Left ventricle myocardium inferior (tissue), 1 donor: ENCODE results near the gene TPRG1. TPM values are rescaled to one million over a fixed set of nuclear protein-coding genes. Genes with fewer than 3 reads are reported as not detected.

Experiments
- DNase-seq: peaks from one replicate; pipeline ENCODE4 v3.0.0-alpha.2; 2020
- H3K27ac ChIP-seq: fragments of 200-600 bp; replicated peaks from 2 replicates; pipeline ENCODE4 v1.8.0; 2021
- H3K27me3 ChIP-seq: fragments of 200-600 bp; 2 replicates; pipeline ENCODE4 v1.8.0; 2021; ENCODE audit warnings: low read depth
- H3K36me3 ChIP-seq: fragments of 200-600 bp; 2 replicates; pipeline ENCODE4 v1.8.0; 2021
- H3K4me1 ChIP-seq: fragments of 200-600 bp; 2 replicates; pipeline ENCODE4 v1.8.0; 2021
- H3K4me3 ChIP-seq: fragments of 200-600 bp; 2 replicates; pipeline ENCODE4 v1.8.0; 2021; ENCODE audit warnings: mild to moderate bottlenecking, moderate library complexity
- H3K9me3 ChIP-seq: fragments of 200-600 bp; replicated peaks from 2 replicates; pipeline ENCODE4 v1.8.0; 2021
- intact Hi-C: fragments of 100-400 bp; cut with micrococcal nuclease; formaldehyde crosslinking; loops from one replicate; pipeline ENCODE4 v1.11.0; 2022
- total RNA-seq: library from RNA; stranded (reverse); fragmentation: NEBNext Ultra II Directional; extraction: Animal tissue kit (Norgen Biotek cat#: 25700); gene quantifications from one replicate; pipeline ENCODE4 v1.2.1, GENCODE V29; 2021
- TF ChIP-seq, protein P1 (sequence below): fragments of 200-600 bp; IDR thresholded peaks from 2 replicates; pipeline ENCODE4 v1.8.0; 2021; ENCODE audit warnings: antibody characterized with exemption, mild to moderate bottlenecking, borderline replicate concordance
- donor health status: DM: no; HTN: yes; CAD: no; lungs with severe emphysema.

Gene TPRG1
- total RNA-seq, 1 donor from 2014 or later, result 1.5 TPM

DNA sequence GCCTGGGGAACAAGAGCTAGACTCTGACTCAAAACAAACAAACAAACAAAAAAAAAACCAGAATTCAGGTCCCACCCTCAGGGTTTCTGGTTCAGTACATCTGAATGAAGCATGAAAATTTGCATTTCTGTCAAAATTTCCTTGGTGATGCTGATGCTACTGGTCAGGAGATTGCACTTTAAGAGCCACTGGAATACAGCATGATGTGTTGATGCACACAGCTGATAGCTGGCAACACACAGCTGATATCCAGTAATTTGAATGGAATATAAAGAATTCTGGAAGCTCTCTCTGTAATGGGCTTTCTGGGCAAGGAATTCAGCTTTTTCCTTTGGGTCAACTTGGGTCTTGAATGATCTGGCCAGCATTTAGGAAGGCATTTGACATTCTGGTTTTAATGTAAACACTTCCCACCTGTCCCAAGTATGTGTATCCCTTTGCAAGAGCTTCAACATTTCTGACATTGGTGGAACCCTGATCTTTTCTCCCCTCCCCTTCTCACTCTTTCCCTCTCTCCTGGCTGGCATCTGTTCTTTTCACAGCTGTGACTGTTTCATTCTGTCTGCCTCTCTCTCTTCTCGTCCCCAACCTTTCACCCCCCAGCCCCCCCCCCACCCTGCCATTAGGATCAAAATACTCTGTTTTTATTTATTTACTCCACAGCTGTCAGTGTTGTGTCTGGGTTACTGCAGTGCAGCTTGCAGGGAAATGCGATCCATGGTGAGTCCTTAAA is 189.5 kb downstream of the TPRG1 start:
- H3K4me3 ChIP-seq, result no peak overlapping the region
- no peaks in the 10 kb centered on the region for H3K9me3 ChIP-seq
- TF ChIP-seq, protein P1, sequence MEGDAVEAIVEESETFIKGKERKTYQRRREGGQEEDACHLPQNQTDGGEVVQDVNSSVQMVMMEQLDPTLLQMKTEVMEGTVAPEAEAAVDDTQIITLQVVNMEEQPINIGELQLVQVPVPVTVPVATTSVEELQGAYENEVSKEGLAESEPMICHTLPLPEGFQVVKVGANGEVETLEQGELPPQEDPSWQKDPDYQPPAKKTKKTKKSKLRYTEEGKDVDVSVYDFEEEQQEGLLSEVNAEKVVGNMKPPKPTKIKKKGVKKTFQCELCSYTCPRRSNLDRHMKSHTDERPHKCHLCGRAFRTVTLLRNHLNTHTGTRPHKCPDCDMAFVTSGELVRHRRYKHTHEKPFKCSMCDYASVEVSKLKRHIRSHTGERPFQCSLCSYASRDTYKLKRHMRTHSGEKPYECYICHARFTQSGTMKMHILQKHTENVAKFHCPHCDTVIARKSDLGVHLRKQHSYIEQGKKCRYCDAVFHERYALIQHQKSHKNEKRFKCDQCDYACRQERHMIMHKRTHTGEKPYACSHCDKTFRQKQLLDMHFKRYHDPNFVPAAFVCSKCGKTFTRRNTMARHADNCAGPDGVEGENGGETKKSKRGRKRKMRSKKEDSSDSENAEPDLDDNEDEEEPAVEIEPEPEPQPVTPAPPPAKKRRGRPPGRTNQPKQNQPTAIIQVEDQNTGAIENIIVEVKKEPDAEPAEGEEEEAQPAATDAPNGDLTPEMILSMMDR, result no peak
- intact Hi-C loops, result no loop called here
- H3K27ac ChIP-seq, result no peak overlapping the region
- no peak for DNase-seq
- no peaks in the 10 kb centered on the region for H3K27me3 ChIP-seq
- H3K4me1 ChIP-seq, result no peaks in the 10 kb centered on the region
- no peaks in the 10 kb centered on the region for H3K36me3 ChIP-seq

DNA sequence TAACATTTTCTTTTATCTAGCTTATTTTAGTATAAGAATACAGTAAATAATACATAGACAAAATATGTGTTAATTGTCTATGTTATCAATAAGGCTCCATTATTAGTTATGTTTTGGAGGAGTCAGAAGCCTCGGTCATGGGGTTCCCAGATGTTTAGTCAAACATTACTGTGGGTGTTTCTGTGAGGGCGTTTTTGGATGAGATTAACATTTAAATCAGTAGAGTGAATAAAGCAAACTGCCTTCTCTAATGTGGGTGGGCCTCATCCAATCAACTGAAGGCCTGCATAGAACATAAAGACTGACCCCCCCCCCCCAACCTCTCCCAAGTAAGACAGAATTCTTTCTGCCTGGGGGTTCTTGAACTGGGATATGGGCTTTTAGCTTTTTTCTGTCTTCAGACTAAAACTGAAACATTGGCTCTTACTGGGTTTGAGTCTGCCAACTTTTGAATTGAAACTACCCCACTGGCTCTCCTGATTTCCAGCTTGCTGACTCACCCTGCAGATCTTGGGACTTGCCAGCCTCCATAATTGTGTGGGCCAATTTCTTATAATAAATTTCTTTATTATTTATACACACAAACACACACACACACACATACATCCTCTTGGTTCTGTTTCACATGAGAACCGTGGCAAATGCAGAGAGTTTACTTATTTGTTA is 192.0 kb downstream of the TPRG1 start:
- H3K27me3 ChIP-seq, result no peaks in the 10 kb centered on the region
- H3K4me3 ChIP-seq, result no peak overlapping the region
- no peaks in the 10 kb centered on the region for H3K36me3 ChIP-seq
- intact Hi-C loops, result no loop called here
- DNase-seq, result no peak
- TF ChIP-seq, protein P1, result no peak
- H3K27ac ChIP-seq, result no peak overlapping the region
- H3K4me1 ChIP-seq, result no peaks in the 10 kb centered on the region
- H3K9me3 ChIP-seq, result no peaks in the 10 kb centered on the region

DNA sequence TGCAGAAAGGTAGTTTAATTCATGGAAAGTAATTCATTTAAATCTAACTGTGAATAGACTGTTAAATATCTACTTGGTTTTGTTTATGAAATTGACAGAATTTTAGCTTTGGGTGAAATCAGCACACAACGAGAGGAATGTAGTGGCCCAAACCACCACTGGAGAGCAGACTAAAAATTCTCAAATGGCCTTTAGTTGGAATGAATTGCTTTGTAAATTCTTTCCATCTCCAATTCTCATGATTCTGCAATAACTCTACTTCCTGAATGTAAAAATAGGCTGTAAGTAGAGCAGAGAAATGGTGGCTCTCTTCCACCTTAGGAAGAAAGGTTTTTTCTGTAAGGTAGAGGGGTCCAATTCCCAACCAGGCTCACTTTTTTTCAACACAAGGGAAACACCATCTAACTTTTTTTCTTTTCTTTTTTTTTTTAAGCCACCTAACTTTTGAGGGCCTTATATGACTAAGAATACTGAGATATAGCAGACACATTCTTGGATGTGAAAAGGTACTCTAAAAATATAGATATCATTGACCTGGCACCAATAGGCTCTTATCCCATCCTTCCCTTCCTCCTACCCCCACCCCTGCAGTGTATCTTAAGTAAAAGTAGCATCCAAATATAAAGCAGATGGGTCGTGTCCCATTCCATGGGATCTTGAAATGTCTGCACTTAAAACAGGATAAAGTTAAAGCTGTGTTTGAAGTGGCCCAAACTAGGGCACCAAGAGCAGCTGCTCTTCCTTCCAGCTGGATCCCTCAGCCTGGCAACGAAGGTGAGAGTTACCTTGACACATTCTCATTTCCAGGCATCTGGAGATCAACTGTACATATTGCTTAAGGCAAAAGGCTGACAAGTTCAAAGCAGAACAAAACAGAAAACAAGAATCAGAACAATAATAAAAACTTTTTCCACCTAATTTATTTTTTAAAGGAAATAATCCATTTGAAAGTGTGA is 194.1 kb downstream of the TPRG1 start:
- no peak for DNase-seq
- intact Hi-C loops, result no loop called here
- Histone ChIP-seq H3K9me3 (no peaks in the 10 kb centered on the region), H3K4me1 (no peaks in the 10 kb centered on the region), H3K27me3 (no peaks in the 10 kb centered on the region), H3K4me3 (no peak overlapping the region), H3K36me3 (no peaks in the 10 kb centered on the region), H3K27ac (no peak overlapping the region)
- TF ChIP-seq, protein P1, result no peak

DNA sequence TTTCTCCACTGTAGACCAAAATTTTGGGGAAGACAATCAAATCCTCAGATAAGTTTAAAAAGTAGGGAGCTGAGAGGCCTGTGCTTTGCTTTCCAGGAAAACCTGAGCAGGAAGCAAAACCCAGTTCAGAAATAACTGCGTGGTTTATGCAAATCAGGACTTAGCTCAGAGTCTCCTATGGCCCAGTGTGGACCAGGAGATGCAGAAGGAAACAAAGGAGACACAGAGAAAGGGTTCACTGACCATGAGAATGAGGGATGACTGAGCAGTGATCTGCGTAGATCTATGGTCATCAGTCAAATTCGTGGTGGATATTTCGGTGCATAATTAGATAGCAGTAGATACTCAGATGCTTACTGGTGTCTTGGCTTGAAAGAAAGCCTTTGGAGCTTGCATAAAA is 196.6 kb downstream of the TPRG1 start:
- no peaks in the 10 kb centered on the region for H3K27me3 ChIP-seq
- no peak overlapping the region for H3K27ac ChIP-seq
- no peaks in the 10 kb centered on the region for H3K9me3 ChIP-seq
- DNase-seq, result no peak
- H3K4me1 ChIP-seq, result no peaks in the 10 kb centered on the region
- H3K36me3 ChIP-seq, result no peaks in the 10 kb centered on the region
- H3K4me3 ChIP-seq, result no peak overlapping the region
- TF ChIP-seq, protein P1, result no peak
- intact Hi-C loops, result no loop called here

- Histone ChIP-seq H3K9me3 (no peaks in the 10 kb centered on the region), H3K4me1 (no peaks in the 10 kb centered on the region), H3K4me3 (no peak overlapping the region), H3K36me3 (no peaks in the 10 kb centered on the region), H3K27me3 (no peaks in the 10 kb centered on the region), H3K27ac (no peak overlapping the region)
- intact Hi-C loops, result no loop called here
- DNase-seq, result no peak
- TF ChIP-seq, protein P1, result no peak
These were observed 197.9 kb downstream of the TPRG1 start for GRCh38 chr3:189369636-189370035.
